ENCODE results near the gene KRTAP5-2.

The KRTAP5-2 gene

GRCh38 chr11:1553808-1554594 lies 44.1 kb downstream of the KRTAP5-2 start:
- no peak for DNase-seq

- DNase-seq: no peak
Observed at GRCh38 chr11:1549338-1550330, 48.5 kb downstream of the KRTAP5-2 start.

GRCh38 chr11:1548221-1549070 lies 49.6 kb downstream of the KRTAP5-2 start:
- DNase-seq: no peak

DNA sequence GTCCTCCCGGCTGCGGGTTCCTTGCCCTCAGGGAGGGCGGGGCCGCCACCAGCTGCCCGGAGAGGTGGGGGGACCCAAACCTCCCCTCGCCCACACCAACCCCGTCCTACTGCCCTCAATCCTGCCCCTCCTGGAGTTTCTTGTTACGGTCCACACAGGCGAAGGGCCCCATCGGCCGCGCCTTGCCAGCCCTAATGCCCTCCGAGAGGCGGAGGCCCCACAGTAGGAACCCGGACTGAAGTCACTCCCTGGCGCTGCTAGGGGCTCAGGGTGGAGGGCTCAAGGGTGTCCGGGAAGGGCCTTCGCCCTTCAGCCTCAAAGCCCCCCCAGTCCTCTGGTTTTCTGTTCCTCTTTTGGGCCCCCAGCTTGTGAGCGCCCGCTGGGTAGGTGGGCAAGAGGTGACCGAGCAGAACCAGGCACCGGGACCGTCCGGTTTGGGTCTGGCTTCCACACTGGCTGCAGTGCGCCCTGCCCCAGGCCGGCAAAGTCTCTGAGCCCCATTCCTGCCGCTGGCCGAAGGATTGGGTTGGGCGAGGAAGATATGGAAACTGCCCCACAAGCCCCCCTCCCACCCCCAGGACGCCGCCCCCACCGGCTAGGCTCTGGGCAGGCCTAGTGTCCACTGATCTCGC lies 50.5 kb downstream of the KRTAP5-2 start:
- no peak for DNase-seq
